Choroid plexus epithelial cell (primary cell): ENCODE measurements around the gene FCN1.

Source experiments
- DNase-seq: peaks from one replicate; pipeline ENCODE4 v3.0.0-alpha.2; 2010; ENCODE audit warnings: low read depth
- H3K4me3 ChIP-seq: 2 replicates; pipeline ENCODE4 v1.5.1; 2011; ENCODE audit warnings: low read depth, mild to moderate bottlenecking, control low read depth, low read length, moderate library complexity
- TF ChIP-seq, protein P1 (sequence below): conservative IDR thresholded peaks from 2 replicates; pipeline ENCODE4 v1.5.1; 2011; ENCODE audit warnings: low read depth, mild to moderate bottlenecking, control low read depth, inconsistent platforms, low read length, moderate library complexity

FCN1 gene

DNA sequence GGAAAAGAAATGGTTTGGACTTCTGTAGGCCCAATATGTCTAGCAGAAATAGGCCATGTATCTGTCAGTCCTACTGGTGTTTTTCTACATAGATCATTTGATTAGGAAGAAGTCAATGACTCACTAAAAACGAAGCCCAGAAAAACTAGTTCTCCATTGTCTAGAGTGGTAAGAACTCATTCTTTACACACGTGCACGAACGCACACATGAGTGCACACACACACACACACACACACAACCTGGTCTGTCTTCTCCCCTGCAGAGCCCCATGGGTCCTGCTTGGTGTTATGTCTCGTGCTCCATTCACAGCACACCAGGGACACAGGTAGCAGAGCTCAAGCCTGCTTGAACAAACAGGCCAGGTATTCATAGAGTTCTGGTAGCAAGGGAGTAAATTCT, 14.9 kb upstream of the FCN1 start:
- no peak for DNase-seq
- TF ChIP-seq, protein P1, sequence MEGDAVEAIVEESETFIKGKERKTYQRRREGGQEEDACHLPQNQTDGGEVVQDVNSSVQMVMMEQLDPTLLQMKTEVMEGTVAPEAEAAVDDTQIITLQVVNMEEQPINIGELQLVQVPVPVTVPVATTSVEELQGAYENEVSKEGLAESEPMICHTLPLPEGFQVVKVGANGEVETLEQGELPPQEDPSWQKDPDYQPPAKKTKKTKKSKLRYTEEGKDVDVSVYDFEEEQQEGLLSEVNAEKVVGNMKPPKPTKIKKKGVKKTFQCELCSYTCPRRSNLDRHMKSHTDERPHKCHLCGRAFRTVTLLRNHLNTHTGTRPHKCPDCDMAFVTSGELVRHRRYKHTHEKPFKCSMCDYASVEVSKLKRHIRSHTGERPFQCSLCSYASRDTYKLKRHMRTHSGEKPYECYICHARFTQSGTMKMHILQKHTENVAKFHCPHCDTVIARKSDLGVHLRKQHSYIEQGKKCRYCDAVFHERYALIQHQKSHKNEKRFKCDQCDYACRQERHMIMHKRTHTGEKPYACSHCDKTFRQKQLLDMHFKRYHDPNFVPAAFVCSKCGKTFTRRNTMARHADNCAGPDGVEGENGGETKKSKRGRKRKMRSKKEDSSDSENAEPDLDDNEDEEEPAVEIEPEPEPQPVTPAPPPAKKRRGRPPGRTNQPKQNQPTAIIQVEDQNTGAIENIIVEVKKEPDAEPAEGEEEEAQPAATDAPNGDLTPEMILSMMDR = no peak
- H3K4me3 ChIP-seq = no peak overlapping the region

- no peak overlapping the region for H3K4me3 ChIP-seq
- no peak for DNase-seq
- TF ChIP-seq, protein P1 = no peak
Observed at GRCh38 chr9:134932171-134932570, 14.5 kb upstream of the FCN1 start.

GRCh38 chr9:134930398-134930797, 12.7 kb upstream of the FCN1 start:
- TF ChIP-seq, protein P1 = no peak
- no peak for DNase-seq
- H3K4me3 ChIP-seq = no peak overlapping the region

DNA sequence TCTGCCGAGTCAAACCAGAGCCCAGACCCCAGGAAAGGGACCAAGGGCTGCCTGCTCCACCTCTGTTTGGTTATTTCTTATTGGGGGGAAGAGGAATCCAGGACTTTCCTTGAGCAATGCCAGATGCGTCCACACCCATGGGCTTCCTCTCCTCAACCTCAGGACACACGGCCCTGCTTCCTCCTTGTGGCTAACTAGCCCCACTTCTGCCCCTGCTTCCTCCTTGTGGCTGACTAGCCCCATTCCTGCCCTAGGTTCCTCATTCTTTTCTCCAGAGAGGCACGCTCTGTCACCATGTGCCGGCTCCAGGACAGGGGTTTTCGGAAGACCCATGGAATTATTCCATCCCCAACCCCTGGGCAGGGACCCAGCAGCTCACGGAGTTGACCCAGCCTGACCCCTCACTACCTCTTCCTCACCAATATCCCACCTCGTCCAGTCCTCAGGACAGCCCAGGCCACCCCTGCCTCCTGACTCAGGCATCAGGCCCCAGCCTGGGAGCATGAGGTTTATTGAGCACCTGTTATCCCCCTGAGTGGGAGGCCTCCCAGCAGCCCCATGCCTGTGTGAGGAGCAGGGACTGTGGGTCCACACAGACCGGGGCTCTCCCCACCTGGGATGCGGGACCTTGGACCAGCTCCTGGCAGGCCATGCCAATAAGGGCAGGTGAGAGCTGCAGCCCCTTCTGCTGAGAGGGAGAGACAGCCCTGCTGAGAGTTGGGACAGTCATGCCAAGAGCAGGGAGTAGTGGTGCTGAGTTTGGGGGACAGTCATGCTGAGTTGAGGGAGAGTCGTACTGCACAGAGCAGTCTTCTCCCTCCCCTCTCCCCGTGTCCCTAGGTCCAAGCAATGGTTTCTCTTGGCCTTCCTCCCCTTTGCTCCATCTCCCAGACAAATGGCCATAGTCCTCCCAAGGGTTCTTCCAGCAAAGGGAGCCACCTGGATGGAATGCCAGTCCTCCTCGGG, 11.8 kb upstream of the FCN1 start:
- no peak overlapping the region for H3K4me3 ChIP-seq
- no peak for DNase-seq
- TF ChIP-seq, protein P1 = no peak

GRCh38 chr9:134928436-134929192, 10.9 kb upstream of the FCN1 start:
- H3K4me3 ChIP-seq = no peak overlapping the region
- no peak for DNase-seq
- TF ChIP-seq, protein P1 = no peak

GRCh38 chr9:134925011-134925511, 7.3 kb upstream of the FCN1 start:
- no peak for DNase-seq
- TF ChIP-seq, protein P1 = no peak

More at GRCh38 chr9:134925011-134925511, 7.3 kb upstream of the FCN1 start:
- H3K4me3 ChIP-seq = no peak overlapping the region
